ENCODE measurements around the gene HS2ST1.

Gene HS2ST1

DNA sequence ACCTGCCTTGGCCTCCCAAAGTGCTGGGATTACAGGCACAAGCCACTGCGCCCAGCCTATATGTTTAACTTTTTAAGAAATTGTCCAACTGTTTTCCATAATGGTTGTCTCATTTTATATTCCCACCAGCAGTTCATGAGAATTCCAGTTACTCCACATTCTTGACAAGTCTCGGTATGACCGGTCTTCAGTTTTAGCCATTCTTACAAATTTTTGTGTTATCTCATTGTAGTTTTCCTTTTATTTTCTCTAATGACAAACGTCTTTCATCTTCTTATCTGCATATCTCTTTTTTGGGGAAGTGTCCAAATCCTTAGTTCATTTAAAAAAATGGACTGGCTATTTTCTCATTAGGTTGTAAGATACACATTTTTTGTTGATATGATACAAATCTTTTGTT, 132.5 kb downstream of the HS2ST1 start:
- Histone ChIP-seq H3K9ac (ENCODE audit: low read depth, low read length) (no peak overlapping the region), H3K4me3 (ENCODE audit: low read length) (no peak overlapping the region), H3K36me3 (ENCODE audit: insufficient read depth, low read length) (no peaks in the 10 kb centered on the region; the same call in 1 of the 2 replicates), H3K9me3 (ENCODE audit: insufficient read depth, low read depth, low read length) (peaks cover 10% of the 10 kb centered on the region), H3K27me3 (ENCODE audit: insufficient read depth, low read length) (no peaks in the 10 kb centered on the region), H3K27ac (ENCODE audit: low read depth, low read length) (no peak overlapping the region), H3K4me1 (ENCODE audit: insufficient read depth, low read length) (no peaks in the 10 kb centered on the region)
- 66% methylated on average over 3 of the region's 4 CpGs for WGBS

DNA sequence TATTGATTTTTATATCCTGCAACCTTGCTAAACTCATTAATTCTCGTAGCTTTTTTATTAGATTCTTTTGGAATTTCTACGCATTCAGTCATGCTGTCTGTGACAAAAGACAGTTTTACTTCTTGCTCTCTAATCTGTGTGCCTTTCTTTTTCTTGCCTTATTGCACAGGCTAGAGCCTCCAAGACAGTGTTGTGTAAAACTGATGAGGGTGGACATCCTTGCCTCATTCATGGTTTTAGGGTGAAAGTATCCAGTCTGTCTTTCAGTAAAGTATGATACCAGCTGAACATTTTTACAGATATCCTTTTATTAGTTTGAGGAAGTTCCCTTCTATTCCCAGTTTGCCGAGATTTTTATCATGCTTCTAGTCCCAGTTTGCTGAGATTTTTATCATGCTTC, 133.8 kb downstream of the HS2ST1 start:
- Histone ChIP-seq H3K36me3 (ENCODE audit: insufficient read depth, low read length) (no peaks in the 10 kb centered on the region; the same call in 1 of the 2 replicates), H3K4me1 (ENCODE audit: insufficient read depth, low read length) (no peaks in the 10 kb centered on the region), H3K27ac (ENCODE audit: low read depth, low read length) (no peak overlapping the region), H3K27me3 (ENCODE audit: insufficient read depth, low read length) (no peaks in the 10 kb centered on the region), H3K4me3 (ENCODE audit: low read length) (no peak overlapping the region), H3K9ac (ENCODE audit: low read depth, low read length) (no peak overlapping the region), H3K9me3 (ENCODE audit: insufficient read depth, low read depth, low read length) (peaks cover 10% of the 10 kb centered on the region)
- 96% methylated on average over 3 of the region's 3 CpGs for WGBS

DNA sequence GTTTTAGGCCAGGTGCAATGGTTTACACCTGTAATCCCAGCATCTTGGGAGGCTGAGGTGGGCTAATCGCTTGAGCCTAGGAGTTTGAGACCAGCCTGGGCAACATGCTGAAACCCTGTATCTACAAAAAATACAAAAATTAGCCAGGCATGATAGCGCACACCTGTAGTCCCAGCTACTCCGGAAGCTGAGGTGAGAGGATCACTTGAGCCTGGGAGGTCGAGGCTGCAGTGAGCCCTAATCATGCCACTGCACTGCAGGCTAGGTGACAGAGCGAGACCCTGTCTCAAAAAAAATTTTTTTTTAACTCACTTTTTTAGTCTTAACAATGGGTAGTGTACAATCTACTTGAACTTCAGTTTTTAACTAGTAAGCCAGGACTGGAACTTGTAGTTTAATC, 137.5 kb downstream of the HS2ST1 start:
- peaks cover 10% of the 10 kb centered on the region for H3K9me3 ChIP-seq (ENCODE audit: insufficient read depth, low read depth, low read length)
- no peaks in the 10 kb centered on the region for H3K27me3 ChIP-seq (ENCODE audit: insufficient read depth, low read length)
- no peaks in the 10 kb centered on the region; the same call in 1 of the 2 replicates for H3K36me3 ChIP-seq (ENCODE audit: insufficient read depth, low read length)
- no peak overlapping the region for H3K4me3 ChIP-seq (ENCODE audit: low read length)
- H3K27ac ChIP-seq (ENCODE audit: low read depth, low read length) = no peak overlapping the region
- WGBS = 88% methylated on average over 5 of the region's 5 CpGs
- H3K9ac ChIP-seq (ENCODE audit: low read depth, low read length) = no peak overlapping the region
- H3K4me1 ChIP-seq (ENCODE audit: insufficient read depth, low read length) = no peaks in the 10 kb centered on the region

DNA sequence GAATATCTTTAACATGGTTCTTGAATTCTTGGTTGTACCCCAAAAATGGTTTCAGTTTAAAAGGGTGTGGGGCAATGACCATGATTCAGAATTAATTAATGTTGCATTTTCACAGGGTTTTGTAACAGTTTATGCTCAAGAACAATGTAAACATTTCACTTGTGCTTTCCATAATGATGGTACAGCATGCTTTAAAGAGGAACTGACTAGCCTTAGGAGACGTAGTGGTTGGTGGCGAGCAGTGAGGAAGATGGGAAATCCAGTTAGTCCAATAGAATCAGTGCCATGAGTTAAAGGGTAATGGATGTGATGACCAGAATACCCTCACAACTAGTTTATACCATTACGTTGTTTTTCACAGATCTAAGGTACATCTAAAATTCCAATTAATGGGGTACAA, 138.0 kb downstream of the HS2ST1 start:
- no peak overlapping the region for H3K27ac ChIP-seq (ENCODE audit: low read depth, low read length)
- no peaks in the 10 kb centered on the region for H3K27me3 ChIP-seq (ENCODE audit: insufficient read depth, low read length)
- H3K4me1 ChIP-seq (ENCODE audit: insufficient read depth, low read length) = no peaks in the 10 kb centered on the region
- H3K4me3 ChIP-seq (ENCODE audit: low read length) = no peak overlapping the region
- 94% methylated on average over 2 of the region's 3 CpGs for WGBS
- H3K36me3 ChIP-seq (ENCODE audit: insufficient read depth, low read length) = no peaks in the 10 kb centered on the region; the same call in 1 of the 2 replicates
- H3K9ac ChIP-seq (ENCODE audit: low read depth, low read length) = no peak overlapping the region
- peaks cover 9% of the 10 kb centered on the region for H3K9me3 ChIP-seq (ENCODE audit: insufficient read depth, low read depth, low read length)

DNA sequence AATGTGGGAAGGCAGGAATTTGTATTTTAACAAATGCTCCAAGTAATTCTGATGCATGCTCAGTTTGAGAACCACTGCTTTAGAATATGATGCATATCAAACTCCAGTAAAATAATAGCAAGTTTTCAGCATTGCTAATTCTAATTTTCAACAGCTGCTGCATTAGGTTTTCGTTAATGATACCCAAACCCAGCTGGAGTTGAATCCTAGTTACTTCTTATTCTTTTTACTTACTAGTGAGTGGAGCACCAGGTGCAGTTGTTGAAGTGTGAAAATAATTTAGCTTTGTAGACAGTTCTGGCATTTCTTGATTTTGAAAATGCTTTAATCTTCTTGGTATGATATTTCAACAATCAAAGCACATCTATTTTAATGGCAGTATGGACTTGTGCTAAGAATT, 138.5 kb downstream of the HS2ST1 start:
- WGBS = 92% methylated on average over 1 of the region's 1 CpG
- Histone ChIP-seq H3K27me3 (ENCODE audit: insufficient read depth, low read length) (no peaks in the 10 kb centered on the region), H3K27ac (ENCODE audit: low read depth, low read length) (no peak overlapping the region), H3K36me3 (ENCODE audit: insufficient read depth, low read length) (no peaks in the 10 kb centered on the region), H3K9ac (ENCODE audit: low read depth, low read length) (no peak overlapping the region), H3K4me1 (ENCODE audit: insufficient read depth, low read length) (no peaks in the 10 kb centered on the region), H3K9me3 (ENCODE audit: insufficient read depth, low read depth, low read length) (peaks cover 3% of the 10 kb centered on the region; the same call in 1 of the 2 replicates), H3K4me3 (ENCODE audit: low read length) (no peak overlapping the region)

DNA sequence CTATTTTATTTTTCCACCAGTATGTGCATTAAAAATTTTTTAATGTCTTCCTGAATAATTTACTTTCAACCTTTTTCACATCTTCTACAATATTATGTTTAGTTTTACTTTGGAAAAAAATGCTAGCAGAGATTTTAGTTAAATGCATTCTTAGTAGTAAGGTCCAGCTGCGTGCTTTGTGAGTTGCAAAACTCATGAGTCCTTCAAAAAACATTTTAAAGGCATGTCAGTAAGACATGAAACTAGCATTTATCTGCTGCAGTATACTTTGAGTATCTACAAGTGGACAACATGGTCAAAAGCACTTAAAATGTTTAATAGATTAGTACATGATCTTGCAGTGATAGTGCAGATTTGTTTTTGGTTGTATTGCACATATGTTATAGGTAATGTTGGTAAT, 139.0 kb downstream of the HS2ST1 start:
- H3K4me1 ChIP-seq (ENCODE audit: insufficient read depth, low read length) = no peaks in the 10 kb centered on the region
- no peak overlapping the region for H3K9ac ChIP-seq (ENCODE audit: low read depth, low read length)
- WGBS = 89% methylated on average over 1 of the region's 1 CpG
- H3K9me3 ChIP-seq (ENCODE audit: insufficient read depth, low read depth, low read length) = no peaks in the 10 kb centered on the region
- H3K4me3 ChIP-seq (ENCODE audit: low read length) = no peak overlapping the region
- H3K27me3 ChIP-seq (ENCODE audit: insufficient read depth, low read length) = no peaks in the 10 kb centered on the region
- no peak overlapping the region for H3K27ac ChIP-seq (ENCODE audit: low read depth, low read length)
- no peaks in the 10 kb centered on the region for H3K36me3 ChIP-seq (ENCODE audit: insufficient read depth, low read length)

DNA sequence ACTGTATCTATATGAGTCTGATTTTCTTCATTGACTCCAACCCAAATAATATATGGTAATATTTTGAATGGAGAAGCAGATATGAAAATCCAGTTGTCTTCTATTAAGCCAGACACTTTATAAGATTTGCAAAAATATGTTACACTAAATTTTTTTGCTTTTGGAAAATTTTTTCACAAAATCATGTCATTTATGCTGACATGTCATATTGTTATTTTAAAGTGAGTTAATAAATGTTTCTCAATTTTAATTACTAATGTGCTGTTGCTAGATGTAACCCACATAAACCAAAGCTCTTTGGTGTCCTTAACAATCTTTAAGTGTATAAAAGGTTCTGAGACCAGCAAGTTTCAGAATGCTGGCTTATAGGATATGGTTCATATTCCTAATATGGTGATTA, 142.5 kb downstream of the HS2ST1 start:
- Histone ChIP-seq H3K4me3 (ENCODE audit: low read length) (no peak overlapping the region), H3K4me1 (ENCODE audit: insufficient read depth, low read length) (no peaks in the 10 kb centered on the region), H3K36me3 (ENCODE audit: insufficient read depth, low read length) (no peaks in the 10 kb centered on the region), H3K27ac (ENCODE audit: low read depth, low read length) (no peak overlapping the region), H3K27me3 (ENCODE audit: insufficient read depth, low read length) (no peaks in the 10 kb centered on the region), H3K9me3 (ENCODE audit: insufficient read depth, low read depth, low read length) (no peaks in the 10 kb centered on the region), H3K9ac (ENCODE audit: low read depth, low read length) (no peak overlapping the region)

DNA sequence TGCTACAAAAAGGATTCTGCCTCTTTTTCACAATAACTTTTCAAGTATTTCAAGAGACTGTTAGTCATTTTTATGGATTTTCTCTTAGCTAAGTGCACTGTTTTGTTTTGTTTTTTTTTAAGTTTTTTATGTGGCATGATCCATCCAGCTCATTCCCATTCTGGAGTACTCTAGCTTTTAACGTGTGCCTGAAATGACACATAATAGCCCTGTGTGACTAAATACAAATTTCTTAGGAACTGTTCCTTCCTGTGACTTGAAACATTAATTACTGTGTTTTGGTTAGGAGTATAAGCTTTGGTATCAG, 143.9 kb downstream of the HS2ST1 start:
- no peaks in the 10 kb centered on the region for H3K36me3 ChIP-seq (ENCODE audit: insufficient read depth, low read length)
- no peaks in the 10 kb centered on the region for H3K4me1 ChIP-seq (ENCODE audit: insufficient read depth, low read length)
- H3K27ac ChIP-seq (ENCODE audit: low read depth, low read length) = no peak overlapping the region
- peaks cover 10% of the 10 kb centered on the region; the same call in 1 of the 2 replicates for H3K9me3 ChIP-seq (ENCODE audit: insufficient read depth, low read depth, low read length)
- no peak overlapping the region for H3K4me3 ChIP-seq (ENCODE audit: low read length)
- H3K9ac ChIP-seq (ENCODE audit: low read depth, low read length) = no peak overlapping the region
- H3K27me3 ChIP-seq (ENCODE audit: insufficient read depth, low read length) = no peaks in the 10 kb centered on the region
- WGBS = 89% methylated on average over 1 of the region's 1 CpG

DNA sequence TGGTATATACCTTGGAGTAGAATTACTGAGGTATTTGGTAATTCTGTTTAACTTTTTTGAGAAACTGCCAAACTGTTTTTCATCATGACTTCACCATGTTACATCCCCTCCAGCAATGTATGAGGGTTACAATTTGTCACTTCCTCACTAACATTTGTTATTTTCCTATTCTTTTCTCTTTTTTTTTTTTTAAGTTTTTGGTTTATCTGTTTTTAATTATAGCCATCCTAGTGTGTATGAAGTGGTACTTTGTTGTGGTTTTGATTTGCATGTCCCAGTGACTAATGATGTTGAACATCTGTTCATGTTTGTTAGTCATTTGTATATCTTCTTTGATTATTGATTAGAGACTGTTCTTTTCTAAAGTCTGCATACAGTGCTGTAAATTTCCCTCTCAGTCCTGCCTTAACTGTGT, 147.3 kb downstream of the HS2ST1 start:
- Histone ChIP-seq H3K4me1 (ENCODE audit: insufficient read depth, low read length) (no peaks in the 10 kb centered on the region), H3K27me3 (ENCODE audit: insufficient read depth, low read length) (no peaks in the 10 kb centered on the region), H3K9me3 (ENCODE audit: insufficient read depth, low read depth, low read length) (peaks cover 10% of the 10 kb centered on the region; the same call in 1 of the 2 replicates), H3K27ac (ENCODE audit: low read depth, low read length) (no peak overlapping the region), H3K9ac (ENCODE audit: low read depth, low read length) (no peak overlapping the region), H3K36me3 (ENCODE audit: insufficient read depth, low read length) (peaks cover 2% of the 10 kb centered on the region; the same call in 1 of the 2 replicates), H3K4me3 (ENCODE audit: low read length) (no peak overlapping the region)

DNA sequence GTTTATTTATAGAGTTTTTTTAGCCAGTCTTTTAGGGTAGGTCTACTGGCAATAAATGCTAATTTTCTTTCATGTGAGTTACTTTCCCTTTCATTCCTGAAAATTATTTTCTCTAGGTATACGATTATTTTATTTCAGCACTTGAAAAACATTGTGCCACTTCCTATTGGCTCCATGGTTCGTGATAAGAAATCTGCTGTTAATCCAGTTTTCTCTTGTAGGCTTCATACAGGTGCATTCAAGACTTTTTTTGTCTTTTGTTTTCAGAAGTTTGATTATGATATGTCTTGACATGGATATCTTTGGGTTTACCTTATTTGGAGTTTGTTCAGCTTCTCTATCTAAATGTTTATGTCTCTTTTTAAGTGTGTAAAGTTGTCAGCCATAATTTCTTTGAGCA, 148.3 kb downstream of the HS2ST1 start:
- Histone ChIP-seq H3K36me3 (ENCODE audit: insufficient read depth, low read length) (peaks cover 2% of the 10 kb centered on the region; the same call in 1 of the 2 replicates), H3K4me1 (ENCODE audit: insufficient read depth, low read length) (no peaks in the 10 kb centered on the region), H3K27ac (ENCODE audit: low read depth, low read length) (no peak overlapping the region), H3K4me3 (ENCODE audit: low read length) (no peak overlapping the region), H3K9ac (ENCODE audit: low read depth, low read length) (no peak overlapping the region), H3K27me3 (ENCODE audit: insufficient read depth, low read length) (no peaks in the 10 kb centered on the region), H3K9me3 (ENCODE audit: insufficient read depth, low read depth, low read length) (peaks cover 10% of the 10 kb centered on the region; the same call in 1 of the 2 replicates)
- 96% methylated on average over 2 of the region's 2 CpGs for WGBS

DNA sequence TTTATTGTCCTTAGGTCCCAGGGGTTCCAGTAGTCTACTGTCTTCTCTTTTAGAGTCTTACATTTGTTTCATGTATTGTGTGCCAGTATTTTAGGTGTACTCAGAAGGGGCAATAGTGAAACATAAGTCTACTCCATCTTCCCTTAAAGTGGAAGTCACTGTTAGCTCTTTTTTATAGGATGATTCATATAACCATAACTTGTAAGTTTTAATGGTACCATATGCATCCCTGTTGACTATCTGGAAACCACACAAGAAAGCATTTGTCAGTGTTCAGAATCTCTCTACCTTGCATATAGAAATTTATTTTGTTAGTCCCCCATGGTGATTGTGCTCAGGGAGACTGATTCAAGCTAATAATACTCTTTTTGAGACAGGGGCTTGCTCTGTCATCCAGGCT, 149.9 kb downstream of the HS2ST1 start:
- Histone ChIP-seq H3K4me3 (ENCODE audit: low read length) (no peak overlapping the region), H3K4me1 (ENCODE audit: insufficient read depth, low read length) (no peaks in the 10 kb centered on the region), H3K36me3 (ENCODE audit: insufficient read depth, low read length) (peaks cover 2% of the 10 kb centered on the region; the same call in 1 of the 2 replicates), H3K27ac (ENCODE audit: low read depth, low read length) (no peak overlapping the region), H3K9me3 (ENCODE audit: insufficient read depth, low read depth, low read length) (peaks cover 10% of the 10 kb centered on the region; the same call in 1 of the 2 replicates), H3K27me3 (ENCODE audit: insufficient read depth, low read length) (no peaks in the 10 kb centered on the region), H3K9ac (ENCODE audit: low read depth, low read length) (no peak overlapping the region)

DNA sequence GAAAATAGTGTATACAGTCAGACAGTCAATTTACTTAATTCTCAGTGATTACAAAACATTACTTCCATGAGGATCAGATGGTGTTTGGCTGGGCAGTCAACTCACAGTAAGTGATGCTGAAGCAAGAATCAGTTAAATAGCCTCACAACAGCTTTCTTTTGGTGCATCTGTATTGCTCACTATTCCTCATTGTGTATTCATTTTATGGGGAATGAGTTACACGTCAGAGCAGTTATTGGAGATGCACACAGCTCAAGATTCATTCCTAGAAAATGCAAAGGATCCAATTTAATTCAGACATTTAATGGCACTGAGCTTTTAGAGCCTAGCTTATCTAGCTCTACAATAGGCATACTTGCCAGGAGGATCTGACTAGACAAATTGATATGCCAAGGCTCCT, 150.6 kb downstream of the HS2ST1 start:
- WGBS = 89% methylated on average over 1 of the region's 1 CpG
- H3K27ac ChIP-seq (ENCODE audit: low read depth, low read length) = no peak overlapping the region
- peaks cover 2% of the 10 kb centered on the region; the same call in 1 of the 2 replicates for H3K36me3 ChIP-seq (ENCODE audit: insufficient read depth, low read length)
- no peak overlapping the region for H3K4me3 ChIP-seq (ENCODE audit: low read length)
- no peaks in the 10 kb centered on the region for H3K4me1 ChIP-seq (ENCODE audit: insufficient read depth, low read length)
- H3K27me3 ChIP-seq (ENCODE audit: insufficient read depth, low read length) = no peaks in the 10 kb centered on the region
- peaks cover 10% of the 10 kb centered on the region; the same call in 1 of the 2 replicates for H3K9me3 ChIP-seq (ENCODE audit: insufficient read depth, low read depth, low read length)
- H3K9ac ChIP-seq (ENCODE audit: low read depth, low read length) = no peak overlapping the region

All from HUES64 (cell line).